Measurements from ENCODE around the gene ADRA1B.
A peak's percentile ranks its signal among the peaks of the same experiment; 100 is the strongest.
"Not testable (repeated sequence)": the region's sequence is repeated elsewhere in the genome, so short reads cannot be mapped to it uniquely, and the experiment has no call there.

The ADRA1B gene

GRCh38 chr5:159969966-159970365, 53.7 kb downstream of the ADRA1B start:
- DNase-seq (ENCODE audit: low read depth), result no peak

GRCh38 chr5:159971038-159971437, 54.8 kb downstream of the ADRA1B start:
- DNase-seq (ENCODE audit: low read depth), result no peak

- no peak for DNase-seq (ENCODE audit: low read depth)
Observed at GRCh38 chr5:159971514-159971913, 55.2 kb downstream of the ADRA1B start.

GRCh38 chr5:159971931-159972461, 55.7 kb downstream of the ADRA1B start:
- DNase-seq (ENCODE audit: low read depth), result no peak

GRCh38 chr5:159972538-159973362, 56.5 kb downstream of the ADRA1B start:
- no peak for DNase-seq (ENCODE audit: low read depth)

- peak; percentile 85 for DNase-seq (ENCODE audit: low read depth)
Observed at GRCh38 chr5:159975462-159976019, 59.3 kb downstream of the ADRA1B start.

GRCh38 chr5:159976921-159977320, 60.6 kb downstream of the ADRA1B start:
- DNase-seq (ENCODE audit: low read depth), result no peak

GRCh38 chr5:159978358-159978757, 62.1 kb downstream of the ADRA1B start:
- no peak for DNase-seq (ENCODE audit: low read depth)

GRCh38 chr5:159982421-159983173, 66.3 kb downstream of the ADRA1B start:
- DNase-seq (ENCODE audit: low read depth), result no peak

- DNase-seq (ENCODE audit: low read depth), result no peak
Observed at GRCh38 chr5:159987031-159987674, 70.9 kb downstream of the ADRA1B start.

GRCh38 chr5:159990506-159990905, 74.2 kb downstream of the ADRA1B start:
- no peak for DNase-seq (ENCODE audit: low read depth)

GRCh38 chr5:159992566-159992965, 76.3 kb downstream of the ADRA1B start:
- DNase-seq (ENCODE audit: low read depth), result no peak

GRCh38 chr5:159993194-159993593, 76.9 kb downstream of the ADRA1B start:
- no peak for DNase-seq (ENCODE audit: low read depth)

- DNase-seq (ENCODE audit: low read depth), result no peak
Observed at GRCh38 chr5:159995907-159996306, 79.6 kb downstream of the ADRA1B start.

- no peak for DNase-seq (ENCODE audit: low read depth)
Observed at GRCh38 chr5:160001457-160001856, 85.2 kb downstream of the ADRA1B start.

- DNase-seq (ENCODE audit: low read depth), result no peak
Observed at GRCh38 chr5:160007514-160007913, 91.2 kb downstream of the ADRA1B start.

GRCh38 chr5:160008529-160008876, 92.2 kb downstream of the ADRA1B start:
- not testable (repeated sequence) for DNase-seq (ENCODE audit: low read depth)

- peak; percentile 98 for DNase-seq (ENCODE audit: low read depth)
Observed at GRCh38 chr5:160008877-160009590, 92.8 kb downstream of the ADRA1B start, which contains the start of gene TTC1. TSS of gene TTC1 (plus strand) at chr5:160009139. CDS start at chr5:160010529, 1,390 bp downstream.

GRCh38 chr5:160009591-160009989, 93.3 kb downstream of the ADRA1B start:
- DNase-seq (ENCODE audit: low read depth), result no peak

GRCh38 chr5:160011471-160011870, 95.2 kb downstream of the ADRA1B start:
- no peak for DNase-seq (ENCODE audit: low read depth)

GRCh38 chr5:160014197-160014596, 97.9 kb downstream of the ADRA1B start:
- DNase-seq (ENCODE audit: low read depth), result not testable (repeated sequence)
